AG20443 (cell line): Measurements from ENCODE around the gene NMU.
"Not testable (repeated sequence)": the region's sequence is repeated elsewhere in the genome, so short reads cannot be mapped to it uniquely, and the experiment has no call there.

Experiments
- DNase-seq: peaks from one replicate; pipeline ENCODE4 v3.0.0; 2012; ENCODE audit warnings: low spot score, mixed read lengths

Gene NMU, protein sequence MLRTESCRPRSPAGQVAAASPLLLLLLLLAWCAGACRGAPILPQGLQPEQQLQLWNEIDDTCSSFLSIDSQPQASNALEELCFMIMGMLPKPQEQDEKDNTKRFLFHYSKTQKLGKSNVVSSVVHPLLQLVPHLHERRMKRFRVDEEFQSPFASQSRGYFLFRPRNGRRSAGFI

DNA sequence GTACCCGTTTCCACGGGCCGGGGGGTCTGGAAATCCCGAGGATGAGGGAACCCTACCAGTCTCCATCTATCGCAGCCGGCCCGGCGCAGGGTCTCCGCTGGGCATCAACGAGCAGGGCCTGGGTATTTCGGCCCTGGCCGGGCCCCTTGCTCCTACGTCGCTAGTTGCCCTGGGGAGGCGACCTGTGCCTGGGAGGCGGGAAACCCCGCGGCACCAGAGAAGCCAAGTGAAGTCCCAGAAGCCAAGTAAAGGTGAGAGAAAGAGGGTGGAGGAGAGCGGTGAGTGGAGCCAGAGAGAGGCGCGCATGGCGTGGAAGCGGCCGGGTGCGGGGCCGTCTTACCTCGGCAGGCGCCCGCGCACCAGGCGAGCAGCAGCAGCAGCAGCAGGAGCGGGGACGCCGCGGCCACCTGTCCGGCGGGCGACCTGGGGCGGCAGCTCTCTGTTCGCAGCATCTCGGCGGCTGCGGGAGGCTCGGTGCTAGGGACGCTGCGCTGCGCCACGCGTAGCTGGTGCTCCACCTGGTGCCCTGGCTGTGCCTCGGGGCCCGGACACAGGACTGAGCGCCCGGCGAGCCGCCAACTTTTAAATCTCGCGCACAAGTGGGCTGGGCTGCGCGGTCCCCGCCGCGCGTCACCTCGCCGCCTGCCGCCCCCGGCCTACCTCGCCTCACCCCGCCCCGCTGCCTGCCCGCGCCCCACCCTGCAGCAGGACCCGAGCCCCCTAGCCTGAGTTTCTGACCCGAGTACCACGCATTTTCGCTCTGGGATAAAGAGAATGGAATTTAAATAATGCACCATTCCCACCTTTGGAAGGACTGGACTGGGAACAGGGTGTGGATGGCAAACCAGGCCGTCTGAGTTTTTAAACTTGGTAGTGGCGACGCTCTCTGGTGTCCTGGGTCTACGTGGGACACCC, at the start of gene NMU:
TSS of gene NMU (minus strand) at position 558 of the 915 bp plus-strand sequence. CDS start at position 452, 106 bp downstream.
- DNase-seq = peak; percentile 46

DNA sequence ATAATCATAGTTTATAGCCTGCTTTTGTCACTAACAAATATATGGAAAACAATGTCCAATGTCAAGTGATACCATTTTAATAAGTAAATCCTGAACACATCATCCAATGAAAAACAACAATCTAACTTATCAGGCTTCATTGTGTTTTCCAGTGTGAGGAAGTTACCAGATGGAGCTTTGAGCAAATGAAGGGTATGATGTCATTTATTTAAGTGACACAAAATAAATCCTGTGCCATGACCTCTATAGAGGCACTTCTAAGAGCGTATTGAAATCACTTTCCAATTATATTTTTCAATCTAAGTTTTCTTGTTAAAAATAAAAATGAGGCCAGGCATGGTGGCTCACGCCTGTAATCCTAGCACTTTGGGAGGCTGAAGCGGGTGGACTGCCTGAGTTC, 48.2 kb upstream of the NMU start:
- DNase-seq = no peak

DNA sequence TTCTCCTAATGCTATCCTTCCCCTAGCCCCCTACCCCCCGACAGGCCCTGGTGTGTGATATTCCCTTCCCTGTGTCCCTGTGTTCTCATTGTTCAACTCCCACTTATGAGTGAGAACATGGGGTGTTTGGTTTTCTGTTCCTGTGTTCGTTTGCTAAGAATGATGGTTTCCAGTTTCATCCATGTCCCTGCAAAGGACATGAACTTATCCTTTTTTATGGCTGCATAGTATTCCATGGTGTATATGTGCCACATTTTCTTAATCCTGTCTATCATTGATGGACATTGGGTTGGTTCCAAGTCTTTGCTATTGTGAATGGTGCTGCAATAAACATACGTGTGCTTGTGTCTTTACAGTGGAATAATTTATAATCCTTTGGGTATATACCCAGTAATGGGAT, 46.7 kb upstream of the NMU start:
- DNase-seq = not testable (repeated sequence)

DNA sequence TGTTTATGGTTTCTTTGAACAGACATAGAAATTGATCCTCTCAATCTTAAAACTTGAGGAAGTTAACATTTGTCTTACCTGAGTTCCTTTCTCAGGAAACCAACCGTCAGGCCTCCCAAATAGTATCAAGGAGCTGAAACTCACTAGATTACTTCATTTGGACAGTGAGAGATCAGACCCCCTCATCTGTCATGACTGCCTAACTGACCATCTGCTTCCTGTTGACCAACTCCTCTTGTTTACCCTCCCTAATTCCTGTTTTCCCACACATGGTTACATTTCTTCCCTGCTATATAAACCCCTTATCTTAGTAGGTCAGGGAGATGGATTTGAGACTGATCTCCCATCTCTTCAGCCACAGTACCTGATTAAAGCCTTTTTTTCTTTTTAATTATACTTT, 46.2 kb upstream of the NMU start:
- DNase-seq = no peak

DNA sequence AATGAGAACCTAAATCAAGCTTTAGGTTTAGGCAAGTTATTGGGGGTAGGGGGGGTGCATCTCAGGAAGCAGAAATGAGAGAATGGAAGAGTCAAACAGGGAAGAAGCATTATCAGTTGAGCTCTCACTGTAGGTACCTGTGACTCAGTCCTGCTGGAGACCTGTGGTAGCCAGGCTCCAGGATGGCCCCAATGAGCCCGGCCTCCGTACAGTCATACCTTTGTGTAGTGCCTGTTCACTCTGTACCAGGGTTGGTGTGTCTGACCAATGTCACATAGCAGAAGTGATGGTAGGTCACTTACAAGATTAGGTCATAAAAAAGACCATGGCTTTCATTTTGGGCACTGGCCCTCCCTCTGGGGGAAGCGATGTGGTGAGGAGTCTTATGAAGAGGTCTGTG, 45.3 kb upstream of the NMU start:
- DNase-seq = no peak

DNA sequence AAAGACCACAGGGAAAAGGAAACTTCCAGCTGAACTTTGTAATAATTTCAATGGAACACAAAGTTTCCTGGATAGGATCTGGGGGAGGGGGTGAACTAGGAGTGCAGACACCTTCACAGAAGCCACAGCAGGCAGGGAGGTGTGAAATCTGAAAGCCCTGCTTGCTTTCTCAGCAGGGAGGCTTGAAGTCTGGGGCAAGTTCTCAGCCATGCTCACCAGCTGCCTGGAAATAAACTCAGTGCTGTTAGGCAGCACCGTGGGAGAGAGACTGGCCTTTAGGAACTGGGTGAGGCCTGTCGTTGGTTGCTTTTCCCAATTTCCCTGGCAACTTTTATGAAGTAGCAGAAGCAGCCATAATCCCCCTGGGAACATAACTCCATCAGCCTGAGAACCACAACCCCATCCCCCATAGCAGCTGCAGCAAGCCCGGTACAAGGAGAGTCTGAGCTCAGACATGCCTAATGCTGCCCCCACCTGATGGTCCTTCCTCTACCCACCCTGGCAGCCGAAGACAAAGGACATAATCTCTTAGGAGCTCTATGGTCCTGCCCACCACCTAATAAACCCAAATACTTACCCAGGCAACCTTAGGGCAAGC, 39.2 kb upstream of the NMU start:
- DNase-seq = no peak

DNA sequence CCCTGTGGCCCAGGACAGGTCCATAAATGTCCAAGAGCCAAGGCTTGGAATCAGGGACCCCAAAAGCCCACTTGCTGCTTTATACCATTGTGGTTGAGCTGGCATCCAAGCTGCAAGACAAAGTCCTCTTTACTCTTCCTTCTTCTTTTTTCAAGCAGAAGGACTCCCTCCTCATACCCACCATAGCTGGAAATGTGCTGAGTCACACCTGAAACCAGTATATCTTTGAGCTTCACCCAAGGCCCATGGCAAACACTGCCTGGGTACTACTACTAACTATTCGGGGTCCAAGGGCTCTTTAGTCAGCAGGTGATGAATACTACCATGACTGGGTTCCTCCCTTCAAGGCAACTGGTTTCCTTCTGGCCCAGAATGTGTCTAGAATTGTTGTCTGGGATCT, 37.3 kb upstream of the NMU start:
- no peak for DNase-seq

DNA sequence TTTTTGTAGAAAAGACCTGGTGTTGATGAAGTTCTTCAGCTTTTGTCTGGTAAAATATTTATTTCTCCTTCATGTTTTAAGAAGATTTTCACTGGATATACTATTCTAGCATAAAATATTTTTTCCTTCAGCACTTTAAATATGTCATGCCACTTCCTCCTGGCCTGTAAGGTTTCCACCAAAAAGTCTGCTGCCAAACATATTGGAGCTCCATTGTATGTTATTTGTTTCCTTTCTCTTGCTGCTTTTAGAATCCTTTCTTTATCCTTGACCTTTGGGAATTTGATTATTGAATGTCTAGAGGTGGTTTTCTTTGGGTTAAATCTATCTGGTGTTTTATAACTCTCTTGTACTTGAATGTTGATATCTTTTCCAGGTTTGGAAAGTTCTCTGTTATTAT, 35.6 kb upstream of the NMU start:
- DNase-seq = no peak

DNA sequence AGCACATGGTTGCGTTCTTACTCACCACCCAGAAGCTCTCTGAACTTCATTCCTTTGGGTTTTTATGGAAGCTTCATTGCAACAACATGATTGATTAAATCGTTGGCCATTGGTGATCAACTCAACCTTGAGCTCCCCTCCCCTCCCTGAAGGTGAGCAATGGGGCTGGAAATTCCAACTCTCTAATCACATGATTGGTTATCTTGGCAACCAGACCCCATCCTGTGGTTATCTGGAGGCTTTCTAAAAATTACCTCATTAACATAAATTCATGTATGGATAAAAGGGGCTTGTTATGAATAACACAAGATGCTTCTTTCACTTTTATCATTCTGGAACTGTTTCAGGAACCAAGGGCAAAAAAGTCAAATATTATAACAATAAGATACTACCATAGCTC, 34.6 kb upstream of the NMU start:
- no peak for DNase-seq

DNA sequence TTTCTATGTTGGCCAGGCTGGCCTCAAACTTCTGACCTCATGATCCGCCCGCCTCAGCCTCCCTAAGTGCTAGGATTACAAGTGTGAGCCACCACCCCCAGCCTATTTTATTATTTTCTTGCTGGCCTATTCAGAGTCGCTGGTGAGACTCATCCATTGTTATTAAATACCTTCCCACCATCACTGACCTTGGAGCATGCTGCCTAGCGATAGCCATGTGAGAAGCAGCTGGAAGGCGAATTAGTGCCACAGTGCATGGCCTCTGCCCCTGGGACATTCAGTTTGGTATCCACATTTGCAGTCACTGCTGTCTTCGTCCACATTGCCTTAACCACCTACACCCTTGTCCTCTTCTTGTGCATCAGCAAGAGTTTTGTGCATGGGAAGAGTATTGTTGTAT, 32.4 kb upstream of the NMU start:
- DNase-seq = no peak

DNA sequence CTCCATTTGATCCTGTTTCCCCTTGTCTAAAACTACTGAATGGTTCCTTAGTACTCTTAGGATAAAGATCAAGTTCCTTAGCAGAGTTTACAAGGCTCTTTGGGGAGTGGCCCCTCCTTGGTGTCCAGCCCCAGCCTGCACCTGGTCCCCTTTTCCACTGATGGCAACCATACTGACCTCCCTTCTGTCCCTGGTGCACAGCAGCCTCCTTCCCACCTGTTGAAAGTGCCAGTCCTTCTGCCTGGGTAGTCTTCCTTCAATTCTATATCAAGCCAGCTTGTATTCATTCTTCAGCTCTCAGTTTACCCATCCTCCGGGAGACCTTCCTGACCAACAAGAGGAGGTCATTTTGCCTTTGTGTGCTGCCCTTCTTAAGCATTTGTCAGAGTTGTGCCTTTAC, 30.4 kb upstream of the NMU start:
- no peak for DNase-seq

DNA sequence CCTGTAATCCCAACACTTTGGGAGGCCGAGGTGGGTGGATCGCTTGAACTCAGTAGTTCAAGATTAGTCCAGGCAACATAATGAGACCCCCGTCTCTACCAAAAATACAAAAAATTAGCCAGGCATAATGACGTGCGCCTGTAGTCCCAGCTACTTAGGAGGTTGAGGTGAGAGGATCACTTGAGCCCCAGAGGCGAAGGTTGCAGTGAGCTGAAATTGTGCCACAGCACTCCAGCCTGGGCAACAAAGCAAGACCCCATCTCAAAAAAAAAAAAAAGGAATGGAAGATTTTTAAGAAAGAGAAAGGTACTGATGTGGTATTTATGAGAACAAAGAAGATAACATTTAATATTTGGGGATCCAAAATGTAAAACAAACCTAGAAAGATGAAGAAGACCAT, 27.0 kb upstream of the NMU start:
- no peak for DNase-seq

DNA sequence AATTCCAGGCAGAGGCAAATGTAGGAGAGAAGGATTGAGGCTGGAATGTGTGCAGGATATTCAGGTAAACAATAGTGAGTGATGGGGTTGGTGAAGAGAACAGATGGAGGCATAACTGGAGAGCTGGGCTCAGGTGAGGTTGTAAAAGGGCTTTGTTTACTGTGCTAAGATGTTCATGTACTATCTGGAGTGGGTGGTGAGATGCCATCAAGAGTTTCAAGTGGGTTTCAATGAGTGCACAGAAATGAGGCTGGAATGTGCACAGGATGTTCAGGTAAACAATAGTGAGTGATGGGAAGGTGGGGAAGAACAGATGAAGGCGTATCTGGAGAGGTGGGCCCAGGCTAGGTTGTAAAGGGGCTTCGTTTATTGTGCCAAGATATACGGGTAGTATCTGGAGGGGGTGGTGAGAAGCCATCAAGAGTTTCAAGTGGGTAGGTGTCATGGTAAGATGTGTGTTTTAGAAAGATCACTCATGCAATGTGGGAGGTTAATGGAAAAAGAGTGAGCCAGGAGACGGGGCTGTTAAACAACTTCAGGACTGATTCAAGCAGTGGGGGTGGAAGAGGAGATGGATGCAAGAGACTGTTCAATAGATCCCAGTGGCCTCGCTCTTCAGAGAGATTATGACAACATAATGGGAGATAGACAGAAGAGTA, 25.4 kb upstream of the NMU start:
- no peak for DNase-seq

DNA sequence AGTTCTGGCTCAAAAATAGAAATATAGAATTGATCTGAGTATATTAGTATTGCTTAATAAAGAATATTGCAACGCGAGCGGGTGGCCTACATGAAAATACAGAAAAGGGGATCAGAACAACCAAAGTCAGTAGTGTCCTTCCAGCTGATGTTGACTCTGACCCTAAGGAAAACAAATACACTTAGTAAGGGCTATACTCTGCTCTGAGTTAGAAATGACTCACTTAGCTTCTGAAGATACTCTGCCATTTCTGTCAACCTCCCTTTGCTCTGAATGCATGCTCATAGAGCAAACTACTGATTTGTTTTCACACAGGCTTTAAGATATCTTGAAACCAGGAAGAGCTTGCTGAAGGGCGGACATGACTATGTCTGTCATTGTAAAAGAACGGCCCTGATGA, 22.6 kb upstream of the NMU start:
- no peak for DNase-seq

DNA sequence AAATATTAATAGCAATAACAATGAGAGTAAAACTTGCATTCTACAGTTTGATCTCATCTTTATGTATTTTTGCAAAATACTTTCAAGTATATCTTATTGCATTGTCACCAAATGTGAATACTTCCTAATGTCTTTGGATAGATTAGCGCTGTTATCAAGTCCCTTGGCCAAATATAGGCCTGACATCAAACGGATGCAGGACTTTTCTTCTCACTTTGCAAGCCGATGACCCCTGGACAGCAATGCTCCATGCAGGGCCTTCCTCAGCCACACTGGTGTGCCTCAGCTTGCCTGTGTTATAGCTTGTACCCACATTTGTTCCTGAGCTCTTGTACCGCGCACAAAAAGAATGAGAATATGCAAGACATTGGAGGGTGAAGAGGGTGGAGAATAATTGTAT, 18.0 kb upstream of the NMU start:
- no peak for DNase-seq

DNA sequence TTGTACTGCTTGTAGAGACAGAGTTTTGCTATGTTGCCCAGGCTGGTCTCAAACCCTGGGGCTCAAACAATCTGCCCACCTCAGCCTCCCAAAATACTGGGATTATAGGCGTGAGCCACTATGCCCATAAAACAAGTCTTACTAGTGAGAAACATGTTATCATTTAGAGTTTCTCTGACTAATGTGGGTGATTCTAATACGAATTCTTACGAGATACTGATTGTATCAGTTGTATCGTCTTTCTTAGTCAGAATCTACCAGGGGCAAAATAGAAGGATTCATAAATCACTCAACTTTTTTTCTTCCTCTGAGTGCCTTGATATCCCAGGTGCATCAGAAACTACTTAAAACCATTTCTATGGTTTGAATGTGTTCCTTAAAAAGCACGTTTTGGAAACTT, 14.4 kb upstream of the NMU start:
- DNase-seq = no peak

DNA sequence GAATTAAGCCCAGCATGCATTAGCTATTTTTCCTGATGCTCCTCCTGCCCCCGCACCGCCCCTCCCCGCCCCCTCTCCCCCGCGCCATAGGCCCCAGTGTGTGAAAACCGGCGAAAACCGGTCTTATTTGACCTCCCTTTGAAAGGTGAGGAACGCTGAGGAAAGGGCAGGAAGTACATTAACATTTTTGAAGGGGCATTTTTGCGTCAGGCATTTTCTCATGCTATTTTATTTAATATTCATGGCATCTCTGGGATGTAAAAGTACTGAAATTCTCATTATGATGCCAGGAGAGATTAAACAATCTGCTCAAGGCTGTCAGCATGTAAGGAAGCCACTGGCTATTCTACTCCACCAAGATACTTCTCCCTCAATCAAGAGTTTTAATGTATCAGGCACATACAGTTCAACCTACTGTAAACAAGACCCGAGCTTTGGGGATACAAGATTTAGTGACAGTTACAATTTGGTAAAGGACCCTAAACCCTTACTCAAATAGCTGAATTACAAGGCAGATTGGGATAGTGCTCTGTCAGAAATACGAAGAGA, 1.2 kb upstream of the NMU start:
- no peak for DNase-seq

DNA sequence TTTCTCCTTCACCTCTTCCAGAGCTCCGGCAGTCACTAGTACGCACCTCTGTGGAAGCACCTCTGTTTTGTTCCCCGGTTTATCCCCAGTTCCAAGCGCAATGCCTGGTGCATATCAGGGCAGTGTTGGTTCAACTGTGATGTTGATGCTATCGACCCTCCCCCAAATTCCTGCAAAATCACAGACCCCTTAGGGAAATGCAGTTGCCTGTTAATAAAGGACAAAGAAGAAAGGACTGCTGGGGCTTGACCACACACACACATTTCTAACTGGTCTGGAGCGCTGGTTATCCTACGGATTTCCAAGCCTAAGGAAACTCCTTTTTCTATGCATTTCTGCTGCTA, 530 bp upstream of the NMU start:
- DNase-seq = no peak

DNA sequence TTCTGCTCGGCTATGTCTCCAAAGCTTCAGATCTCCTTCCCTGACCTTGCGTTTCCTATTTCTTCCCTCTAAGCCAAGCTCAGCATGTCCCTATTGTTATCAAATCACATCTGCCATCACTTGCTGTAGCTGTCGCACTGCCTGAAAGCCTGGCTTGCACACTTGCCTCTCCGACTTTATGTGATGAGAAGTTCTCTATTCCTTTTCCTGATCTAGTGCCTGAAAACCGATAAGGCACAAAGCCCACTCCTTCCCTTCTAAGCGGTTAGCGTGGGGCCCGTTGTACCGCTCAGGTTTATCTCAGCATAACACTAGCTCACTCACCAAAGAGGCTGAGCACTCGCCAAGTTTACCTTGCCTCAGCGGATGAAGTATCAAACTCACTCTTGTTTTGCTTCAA, 816 bp downstream of the NMU start:
- no peak for DNase-seq

DNA sequence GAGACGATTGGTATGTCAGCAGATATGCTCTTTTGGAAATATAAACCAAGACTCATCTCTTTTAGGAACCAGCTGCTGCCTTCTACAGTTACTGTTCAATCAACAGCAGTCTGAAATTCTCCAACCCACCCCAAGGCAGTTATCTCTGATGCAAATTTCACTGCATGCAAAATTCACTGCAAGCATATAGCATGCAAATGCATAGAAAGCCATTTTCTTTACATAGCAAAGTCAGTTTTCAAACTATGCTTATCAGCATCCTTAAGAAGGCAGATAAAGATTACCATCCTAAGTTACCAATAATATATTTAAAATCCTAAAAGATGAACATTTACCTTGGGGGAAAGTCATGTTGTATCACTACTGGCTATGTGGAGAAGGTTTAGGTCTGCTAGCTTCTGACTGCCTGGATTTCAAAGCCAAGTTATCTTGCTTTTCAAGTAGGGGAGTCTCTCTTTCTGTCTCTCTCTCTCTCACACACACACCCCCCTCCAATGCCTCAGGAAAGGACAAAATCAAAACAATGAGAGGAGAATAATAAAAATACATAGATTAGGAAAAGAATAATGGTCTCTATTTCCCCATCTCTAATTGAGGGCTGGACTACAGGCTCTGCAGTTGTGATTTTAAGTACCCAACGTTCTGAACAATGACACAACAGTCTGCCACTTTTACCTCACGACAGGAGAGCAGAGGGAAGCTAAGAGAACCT, 1.5 kb downstream of the NMU start:
- no peak for DNase-seq

DNA sequence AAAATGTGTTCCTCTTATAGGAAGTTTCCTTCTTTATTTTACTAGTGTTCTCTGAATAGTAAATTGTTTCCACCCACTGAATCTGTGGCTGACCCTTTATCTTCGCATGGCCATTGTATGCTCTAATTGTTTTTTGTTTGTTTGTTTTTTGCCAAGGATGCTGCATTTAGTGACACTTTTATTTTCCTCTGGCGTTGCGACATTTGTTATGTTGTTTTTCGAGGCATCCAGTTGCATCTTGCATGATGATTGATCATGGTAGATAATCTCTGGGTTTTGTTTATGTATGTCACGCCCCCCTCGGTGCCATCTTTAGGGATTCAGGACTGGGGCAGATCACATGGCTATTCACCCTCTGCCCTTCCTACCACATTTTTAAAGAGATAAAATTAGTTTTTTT, 2.2 kb downstream of the NMU start:
- DNase-seq = no peak

DNA sequence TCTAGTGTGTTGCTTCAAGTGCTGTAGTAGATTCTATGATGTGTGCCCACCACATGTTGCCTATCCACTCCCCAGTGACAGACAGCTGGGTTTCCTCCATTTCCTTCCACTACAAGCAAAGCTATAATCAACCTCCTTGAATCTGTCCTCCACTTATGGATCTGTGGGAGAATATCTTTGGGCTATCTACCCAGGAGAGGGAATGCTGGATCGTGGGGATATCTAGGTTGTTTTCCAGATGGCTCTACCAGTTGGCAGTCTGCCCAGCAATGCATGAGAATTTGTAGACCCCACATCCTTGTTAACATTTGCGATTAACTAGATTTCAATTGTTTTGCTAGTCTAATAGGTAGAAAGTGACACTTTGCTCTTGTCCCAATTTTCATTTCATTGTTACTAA, 10.3 kb downstream of the NMU start:
- no peak for DNase-seq
